ENCODE results near the gene CTNNAL1.

- peak; percentile 30 to 31; a peak in 3 of 4 replicates for TF ChIP-seq RAD21 (IDR thresholded peaks at IDR 0.05 in 1 of 2, conservative IDR thresholded peaks at IDR 0.05 in 1 of 2; ENCODE audit: low read depth in 2 of 2, low read length in 2 of 2)
- TF ChIP-seq CEBPB (IDR thresholded peaks at IDR 0.05; ENCODE audit: low read depth, low read length): no peak
- peak in 2 of 3 experiments; percentile 11 to 35; a peak in 2 of 4 replicates for TF ChIP-seq CTCF (IDR thresholded peaks at IDR 0.05; ENCODE audit: control extremely low read depth in 1 of 3, insufficient read depth in 1 of 3, low read depth in 1 of 3, low read length in 3 of 3)
- no peak for TF ChIP-seq SUZ12 (IDR thresholded peaks at IDR 0.05; ENCODE audit: low read length)
- TF ChIP-seq EZH2 (IDR thresholded peaks at IDR 0.05; ENCODE audit: low read depth, low read length, severe bottlenecking): no peak
- no peak for TF ChIP-seq SAP30 (IDR thresholded peaks at IDR 0.05; ENCODE audit: insufficient read depth, insufficient replicate concordance, low read length)
- no peak for TF ChIP-seq YY1 (IDR thresholded peaks at IDR 0.05; ENCODE audit: low read depth, low read length)
- TF ChIP-seq SP1 (IDR thresholded peaks at IDR 0.05; ENCODE audit: low read depth, low read length): no peak
- TF ChIP-seq ASH2L (IDR thresholded peaks at IDR 0.05; ENCODE audit: low read length): no peak
- TF ChIP-seq TBP (IDR thresholded peaks at IDR 0.05; ENCODE audit: low read depth, low read length): no peak
Measured at GRCh38 chr9:108953983-108954574, 59.2 kb downstream of the CTNNAL1 start.
